ENCODE measurements around the gene WSCD2. TPM values are rescaled to one million over a fixed set of nuclear protein-coding genes. Genes with fewer than 3 reads are reported as not detected.
A peak's percentile ranks its signal among the peaks of the same experiment; 100 is the strongest.

The WSCD2 gene
- total RNA-seq, 1 donor from 2014 or later, result 1.4 TPM

DNA sequence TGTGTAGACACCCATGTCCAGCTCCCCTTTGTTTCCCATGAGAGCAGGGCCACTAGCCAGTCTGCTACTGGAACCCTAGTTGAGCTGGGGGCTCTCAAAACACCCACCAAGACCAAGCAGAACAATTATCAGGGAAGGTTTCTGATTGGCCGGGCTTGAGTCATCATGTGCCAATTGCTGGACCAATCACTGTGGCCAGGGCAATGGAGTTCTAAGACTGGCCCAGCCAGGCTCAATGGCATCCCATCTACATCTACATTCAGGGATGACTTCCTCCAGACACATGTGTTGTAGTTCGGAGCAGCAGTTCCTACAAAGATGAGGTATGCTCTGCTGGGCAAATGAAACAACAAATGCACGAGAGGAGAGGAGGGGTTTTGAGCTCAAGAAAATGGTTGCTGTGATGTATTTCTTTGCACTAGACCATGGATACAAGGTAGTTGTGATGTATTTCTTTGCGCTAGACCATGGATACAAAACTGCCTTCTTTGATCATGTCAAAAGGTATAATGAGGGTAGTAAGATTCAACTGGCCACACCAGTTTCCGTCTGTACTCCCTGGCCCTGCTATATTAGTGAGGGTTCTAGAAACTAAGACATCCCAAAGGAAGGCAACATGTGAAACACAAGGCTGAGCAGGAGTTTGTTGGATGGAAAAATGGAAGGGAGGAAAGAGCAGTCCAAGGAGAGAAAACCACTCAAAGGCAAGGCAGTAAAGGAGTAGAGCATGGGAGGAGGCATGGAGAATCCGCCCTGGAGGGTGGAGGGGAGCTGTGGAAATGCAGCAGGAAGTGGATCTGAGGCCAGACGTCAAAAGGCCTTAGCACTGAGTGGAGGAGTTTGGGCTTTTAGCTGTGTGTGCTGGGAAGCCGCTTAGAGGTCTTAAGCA is 8.9 kb upstream of the WSCD2 start:
- Mint-ChIP-seq H3K36me3 (ENCODE audit: unreplicated experiment) (peaks cover 4% of the 10 kb centered on the region), H3K4me3 (ENCODE audit: unreplicated experiment) (no peak overlapping the region), H3K4me1 (ENCODE audit: low read depth, unreplicated experiment) (peaks cover 9% of the 10 kb centered on the region), H3K27ac (ENCODE audit: unreplicated experiment) (peak overlapping the region; percentile 7), H3K9me3 (ENCODE audit: unreplicated experiment) (no peaks in the 10 kb centered on the region), H3K27me3 (ENCODE audit: unreplicated experiment) (peaks cover 2% of the 10 kb centered on the region)
- no peak for DNase-seq
- TF ChIP-seq CTCF (IDR thresholded peaks at IDR 0.05; ENCODE audit: partially characterized antibody, unreplicated experiment), result no peak

DNA sequence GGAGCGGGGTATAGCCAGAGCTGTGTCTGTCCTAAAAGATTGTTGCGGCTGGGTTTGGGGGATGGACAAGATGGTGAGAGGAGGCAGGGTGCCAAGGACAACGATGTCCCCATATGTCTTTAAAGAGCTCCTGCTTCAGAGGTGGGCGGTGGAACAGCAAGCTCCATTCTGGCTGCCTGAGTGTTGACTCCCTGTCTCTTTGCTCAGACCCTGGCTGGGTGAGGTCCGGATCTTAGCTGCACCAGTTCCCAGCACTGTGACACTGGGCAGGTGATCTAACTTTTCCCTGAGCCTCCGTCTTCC is 8.3 kb upstream of the WSCD2 start:
- no peak overlapping the region for H3K27ac Mint-ChIP-seq (ENCODE audit: unreplicated experiment)
- TF ChIP-seq CTCF (IDR thresholded peaks at IDR 0.05; ENCODE audit: partially characterized antibody, unreplicated experiment), result no peak
- H3K4me1 Mint-ChIP-seq (ENCODE audit: low read depth, unreplicated experiment), result peaks cover 9% of the 10 kb centered on the region
- H3K9me3 Mint-ChIP-seq (ENCODE audit: unreplicated experiment), result no peaks in the 10 kb centered on the region
- no peak for DNase-seq
- H3K4me3 Mint-ChIP-seq (ENCODE audit: unreplicated experiment), result no peak overlapping the region
- H3K27me3 Mint-ChIP-seq (ENCODE audit: unreplicated experiment), result peaks cover 2% of the 10 kb centered on the region
- peaks cover 4% of the 10 kb centered on the region for H3K36me3 Mint-ChIP-seq (ENCODE audit: unreplicated experiment)

- H3K4me3 Mint-ChIP-seq (ENCODE audit: unreplicated experiment), result no peak overlapping the region
- no peaks in the 10 kb centered on the region for H3K9me3 Mint-ChIP-seq (ENCODE audit: unreplicated experiment)
- DNase-seq, result no peak
- TF ChIP-seq CTCF (IDR thresholded peaks at IDR 0.05; ENCODE audit: partially characterized antibody, unreplicated experiment), result no peak
- H3K27me3 Mint-ChIP-seq (ENCODE audit: unreplicated experiment), result peaks cover 2% of the 10 kb centered on the region
- peaks cover 9% of the 10 kb centered on the region for H3K4me1 Mint-ChIP-seq (ENCODE audit: low read depth, unreplicated experiment)
- H3K27ac Mint-ChIP-seq (ENCODE audit: unreplicated experiment), result no peak overlapping the region
- H3K36me3 Mint-ChIP-seq (ENCODE audit: unreplicated experiment), result peaks cover 4% of the 10 kb centered on the region
These were observed 7.8 kb upstream of the WSCD2 start for GRCh38 chr12:108121320-108121719.

DNA sequence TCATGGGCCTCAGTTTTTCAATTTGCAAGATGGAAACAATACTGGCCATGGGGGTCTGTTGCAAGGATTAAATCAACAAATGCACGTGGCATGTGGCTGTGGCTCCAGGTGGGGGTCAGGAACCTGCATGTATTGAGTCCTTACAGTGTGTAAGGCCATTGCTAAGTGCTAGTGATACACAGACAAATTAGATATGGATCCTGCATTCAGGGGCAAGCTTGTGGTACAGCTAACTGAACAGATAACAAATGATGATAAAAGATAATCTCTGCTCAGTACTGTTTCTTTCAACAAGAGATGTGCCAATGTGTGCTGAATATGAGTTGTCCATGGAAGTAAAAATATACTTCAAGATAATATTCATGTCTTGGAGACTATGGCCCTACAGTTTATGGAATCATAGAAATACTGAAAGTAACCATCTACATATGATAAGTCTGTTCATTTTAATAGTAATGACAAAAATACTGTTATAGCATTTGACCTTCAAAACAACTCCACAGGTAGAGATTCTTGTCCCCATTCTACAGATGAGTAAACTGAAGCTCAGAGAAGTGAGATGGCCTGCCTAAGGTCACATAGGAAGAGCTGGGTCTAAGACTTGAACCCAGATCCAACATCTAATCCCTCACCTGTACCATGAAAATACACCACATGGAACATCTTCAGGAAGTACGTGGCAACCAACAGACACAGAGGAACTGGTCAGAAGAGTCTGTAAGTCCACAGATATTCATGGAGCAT is 7.2 kb upstream of the WSCD2 start:
- Mint-ChIP-seq H3K27ac (ENCODE audit: unreplicated experiment) (no peak overlapping the region), H3K4me3 (ENCODE audit: unreplicated experiment) (no peak overlapping the region), H3K4me1 (ENCODE audit: low read depth, unreplicated experiment) (peaks cover 9% of the 10 kb centered on the region), H3K9me3 (ENCODE audit: unreplicated experiment) (no peaks in the 10 kb centered on the region), H3K27me3 (ENCODE audit: unreplicated experiment) (peaks cover 2% of the 10 kb centered on the region), H3K36me3 (ENCODE audit: unreplicated experiment) (peaks cover 4% of the 10 kb centered on the region)
- no peak for DNase-seq
- no peak for TF ChIP-seq CTCF (IDR thresholded peaks at IDR 0.05; ENCODE audit: partially characterized antibody, unreplicated experiment)

DNA sequence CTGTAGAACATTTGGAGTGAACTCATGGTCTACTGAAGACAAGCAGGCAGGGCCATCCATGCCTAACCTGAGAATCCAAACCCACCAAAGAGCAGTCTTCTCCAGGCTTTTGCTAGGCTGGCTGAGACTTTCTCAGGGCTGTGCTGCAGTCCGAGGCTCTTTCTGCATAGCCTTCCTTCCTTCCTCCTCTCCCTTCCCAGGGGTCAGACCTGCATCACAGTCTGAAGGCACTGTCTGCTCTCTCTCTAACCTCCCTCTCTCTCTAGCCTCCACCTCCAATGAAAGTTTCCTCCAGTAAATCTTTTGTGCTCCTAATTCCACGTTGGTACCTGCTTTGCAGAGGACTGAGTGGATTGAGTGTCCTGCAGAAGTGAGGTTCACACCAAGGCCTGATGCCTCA is 6.4 kb upstream of the WSCD2 start:
- Mint-ChIP-seq H3K36me3 (ENCODE audit: unreplicated experiment) (peaks cover 4% of the 10 kb centered on the region), H3K4me1 (ENCODE audit: low read depth, unreplicated experiment) (peaks cover 9% of the 10 kb centered on the region), H3K9me3 (ENCODE audit: unreplicated experiment) (no peaks in the 10 kb centered on the region), H3K27ac (ENCODE audit: unreplicated experiment) (no peak overlapping the region), H3K4me3 (ENCODE audit: unreplicated experiment) (no peak overlapping the region), H3K27me3 (ENCODE audit: unreplicated experiment) (peaks cover 5% of the 10 kb centered on the region)
- no peak for TF ChIP-seq CTCF (IDR thresholded peaks at IDR 0.05; ENCODE audit: partially characterized antibody, unreplicated experiment)
- no peak for DNase-seq
